B cell (primary cell): Measurements from ENCODE around the gene ZNF516. TPM values are rescaled to one million over a fixed set of nuclear protein-coding genes. Genes with fewer than 3 reads are reported as not detected.

Experiments used
- ATAC-seq: fragments of 200-7000 bp; cut with Tn5 transposase; one replicate; pipeline ENCODE4 v1.10.0; 2021; ENCODE audit warnings: low read depth, mild to moderate bottlenecking, moderate number of reproducible peaks, moderate library complexity
- CTCF ChIA-PET: fragments of 350-600 bp; sonication (Branson Sonifier 250); formaldehyde crosslinking; loops from one replicate; lab custom pipeline; 2021; ENCODE audit warnings: antibody characterized with exemption, inconsistent platforms; lab: Charles Lee
- POLR2A ChIA-PET: fragments of 350-600 bp; sonication (Branson Sonifier 250); formaldehyde crosslinking; loops from one replicate; lab custom pipeline; 2021; ENCODE audit warnings: antibody characterized with exemption; lab: Charles Lee
- DNase-seq: peaks from one replicate; pipeline ENCODE4 v3.0.0; 2013
- H2AFZ ChIP-seq: 2 replicates; pipeline ENCODE4 v1.6.1; 2012; ENCODE audit warnings: mild to moderate bottlenecking, low read depth, low read length; ENCODE audit not compliant: insufficient read depth, poor library complexity, severe bottlenecking
- H3K27ac ChIP-seq, 2 donors: 1 replicate in 1 of 2; 2 replicates in 1 of 2; pipeline ENCODE4 v1.5.1; 2012 to 2013; ENCODE audit warnings: low read length in 2 of 2, mild to moderate bottlenecking in 2 of 2, moderate library complexity in 1 of 2
- H3K27me3 ChIP-seq, 4 experiments: fragments of 200-600 bp in 1 of 4; sonication (generic) in 1 of 4; replicated peaks in 1 of 4; 1 replicate in 2 of 4; 2 replicates in 2 of 4; pipeline versions ENCODE4 v1.6.1 to v1.7.0; 2013 to 2016; ENCODE audit warnings: low read length in 3 of 4, mild to moderate bottlenecking in 2 of 4, mixed read lengths in 1 of 4, moderate library complexity in 1 of 4; ENCODE audit not compliant: insufficient read depth in 4 of 4, control insufficient read depth in 3 of 4; ENCODE audit errors: control extremely low read depth in 1 of 4
- H3K36me3 ChIP-seq, 2 experiments: replicated peaks in 1 of 2; 1 replicate in 1 of 2; 2 replicates in 1 of 2; pipeline versions ENCODE4 v1.6.1 to v1.7.1; 2013; ENCODE audit warnings: low read length in 1 of 2; ENCODE audit not compliant: insufficient read depth in 2 of 2, control insufficient read depth in 1 of 2; ENCODE audit errors: control extremely low read depth in 1 of 2, extremely low read depth in 1 of 2
- H3K4me1 ChIP-seq, 2 donors: fragments of 200-600 bp in 1 of 2; sonication (generic) in 1 of 2; 1 replicate in 1 of 2; 2 replicates in 1 of 2; pipeline versions ENCODE4 v1.5.1 to v1.6.1; 2013 to 2017; ENCODE audit warnings: low read length in 2 of 2; ENCODE audit not compliant: control insufficient read depth in 2 of 2, insufficient read depth in 2 of 2
- H3K4me2 ChIP-seq: replicated peaks from 2 replicates; pipeline ENCODE3; 2012; ENCODE audit warnings: mild to moderate bottlenecking, low read depth, low read length; ENCODE audit not compliant: poor library complexity, severe bottlenecking
- H3K4me3 ChIP-seq, 5 experiments: fragments of 200-600 bp in 1 of 5; sonication (generic) in 1 of 5; 1 replicate in 3 of 5; 2 replicates in 2 of 5; pipeline versions ENCODE4 v1.5.1 to v1.7.0; 2011 to 2016; ENCODE audit warnings: low read length in 4 of 5, mild to moderate bottlenecking in 4 of 5, low read depth in 2 of 5, control low read depth in 1 of 5, moderate library complexity in 1 of 5; ENCODE audit not compliant: insufficient read depth in 1 of 5; ENCODE audit errors: control extremely low read depth in 1 of 5, extremely low read depth in 1 of 5
- H3K79me2 ChIP-seq: fragments of 200-600 bp; sonication (generic); one replicate; pipeline ENCODE4 v1.6.0; 2016; ENCODE audit warnings: low read length; ENCODE audit not compliant: control insufficient read depth, insufficient read depth
- H3K9ac ChIP-seq: fragments of 200-600 bp; sonication (generic); 2 replicates; pipeline ENCODE4 v1.6.1; 2017; ENCODE audit warnings: mild to moderate bottlenecking, low read length, moderate library complexity
- H3K9me3 ChIP-seq, 3 donors: one replicate each; pipeline versions ENCODE4 v1.6.1 to v1.7.1; 2013; ENCODE audit warnings: low read length in 2 of 3; ENCODE audit not compliant: control insufficient read depth in 2 of 3, insufficient read depth in 1 of 3; ENCODE audit errors: control extremely low read depth in 1 of 3
- H4K20me1 ChIP-seq: 2 replicates; pipeline ENCODE4 v1.6.0; 2012; ENCODE audit warnings: mild to moderate bottlenecking, low read length; ENCODE audit not compliant: insufficient read depth, control insufficient read depth, poor library complexity, severe bottlenecking
- H3K27ac Mint-ChIP-seq: one replicate; pipeline ENCODE4 v1.8.0; 2021; ENCODE audit warnings: mixed read lengths
- H3K27me3 Mint-ChIP-seq: one replicate; pipeline ENCODE4 v1.8.0; 2021; ENCODE audit warnings: mixed read lengths
- H3K4me1 Mint-ChIP-seq: one replicate; pipeline ENCODE4 v1.8.0; 2021; ENCODE audit warnings: mixed read lengths
- H3K4me3 Mint-ChIP-seq: one replicate; pipeline ENCODE4 v1.8.0; 2021; ENCODE audit warnings: mixed read lengths
- H3K9me3 Mint-ChIP-seq: one replicate; pipeline ENCODE4 v1.8.0; 2022; ENCODE audit warnings: mixed read lengths; ENCODE audit not compliant: insufficient read depth
- EZH2 ChIP-seq: IDR thresholded peaks from 2 replicates; pipeline ENCODE4 v1.6.1; 2012; ENCODE audit warnings: borderline replicate concordance, low read depth, mild to moderate bottlenecking, moderate library complexity, low read length; ENCODE audit not compliant: insufficient read depth, poor library complexity, severe bottlenecking
- WGBS: methylation state at CpG from one replicate; pipeline ENCODE4 v1.1.5; 2013; ENCODE audit warnings: missing lambda C conversion rate; ENCODE audit not compliant: insufficient coverage; 5-methylcytosine and 5-hydroxymethylcytosine counted together
- intact Hi-C: fragments of 100-400 bp; cut with micrococcal nuclease; formaldehyde crosslinking; loops from one replicate; pipeline ENCODE4 v1.10.0; 2022
- polyA plus RNA-seq: library from polyadenylated mRNA; depleted of rRNA; stranded (reverse); fragments of >200 nt; gene quantifications from 2 replicates; pipeline ENCODE4 v1.2.3, GENCODE V29; 2012
- total RNA-seq, 2 donors: library from RNA; stranded (reverse); fragments of 120-200 nt in 1 of 2; gene quantifications; 1 replicate in 1 of 2; 2 replicates in 1 of 2; pipeline versions ENCODE4 v1.2.3 to v1.2.4, GENCODE V29; 2013 to 2022
- TF ChIP-seq, protein P1 (sequence below): fragments of 200-600 bp; IDR thresholded peaks from one replicate; pipeline ENCODE4 v1.8.0; 2022; ENCODE audit warnings: antibody characterized with exemption, mild to moderate bottlenecking

The ZNF516 gene
- total and polyA plus RNA-seq, 2 donors (not counting 1 experiment from before 2014, with no cell fraction given): 6.7 to 27.1 TPM

DNA sequence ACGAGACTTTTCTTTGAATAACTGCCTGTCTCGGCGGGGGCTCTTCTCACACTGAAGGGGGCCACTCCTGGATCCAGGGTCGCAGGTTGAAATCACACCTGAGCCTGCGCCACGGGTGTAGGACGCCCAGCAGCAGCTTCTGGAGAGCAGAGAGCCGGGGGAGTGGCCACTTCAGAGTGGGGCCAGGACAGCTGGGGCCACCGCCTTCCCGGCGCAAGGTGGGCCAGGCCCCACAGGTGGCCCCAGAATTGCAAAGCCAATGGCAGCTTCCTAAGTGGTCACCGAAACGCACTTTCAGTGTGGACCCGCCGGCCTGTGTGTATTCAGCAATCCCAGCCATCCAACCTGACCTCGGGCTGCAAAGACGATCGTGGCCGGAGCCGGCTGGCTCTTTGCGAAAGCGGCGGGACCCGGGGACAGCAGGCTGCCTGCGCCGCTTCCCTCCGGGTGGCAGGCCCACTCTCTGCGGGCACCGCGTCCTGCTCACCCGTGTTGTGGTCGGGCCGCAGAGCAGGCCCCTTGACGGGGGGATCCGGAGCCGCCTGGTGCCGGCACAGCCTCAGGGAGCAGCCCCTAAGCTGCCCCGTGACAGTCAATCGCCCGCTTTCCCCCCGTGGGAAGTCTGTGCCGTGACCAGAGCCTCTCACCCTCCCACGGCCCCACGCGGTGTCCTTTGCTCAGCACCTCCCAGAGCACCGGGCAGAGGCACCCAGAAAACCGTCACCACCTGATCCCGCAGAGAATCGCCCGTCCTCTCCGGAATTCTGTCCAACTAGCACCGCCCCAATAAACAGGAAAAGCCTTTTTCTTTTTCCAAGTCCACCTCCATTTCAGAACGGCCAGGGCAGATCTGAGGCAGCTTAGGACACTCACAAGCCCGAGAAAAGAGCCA, 144.7 kb downstream of the ZNF516 start:
- Histone ChIP-seq H3K4me3 (no peak overlapping the region), H3K9me3 (peaks cover 0 to 14% (median 0%) of the 10 kb centered on the region in 3 donors), H2AFZ (no peak overlapping the region), H4K20me1 (no peaks in the 10 kb centered on the region), H3K9ac (no peak overlapping the region), H3K79me2 (no peaks in the 10 kb centered on the region), H3K36me3 (no peaks in the 10 kb centered on the region), H3K4me1 (peaks cover 6% of the 10 kb centered on the region in 2 donors), H3K27ac (no peak overlapping the region), H3K4me2 (no peak overlapping the region), H3K27me3 (no peaks in the 10 kb centered on the region)
- ATAC-seq (no peak), DNase-seq (no peak)
- Mint-ChIP-seq H3K4me1 (peaks cover 4% of the 10 kb centered on the region), H3K9me3 (peaks cover 5% of the 10 kb centered on the region), H3K27ac (no peak overlapping the region), H3K27me3 (no peaks in the 10 kb centered on the region), H3K4me3 (no peak overlapping the region)
- POLR2A ChIA-PET: no interaction called here
- CTCF ChIA-PET: no interaction called here
- TF ChIP-seq, protein P1, sequence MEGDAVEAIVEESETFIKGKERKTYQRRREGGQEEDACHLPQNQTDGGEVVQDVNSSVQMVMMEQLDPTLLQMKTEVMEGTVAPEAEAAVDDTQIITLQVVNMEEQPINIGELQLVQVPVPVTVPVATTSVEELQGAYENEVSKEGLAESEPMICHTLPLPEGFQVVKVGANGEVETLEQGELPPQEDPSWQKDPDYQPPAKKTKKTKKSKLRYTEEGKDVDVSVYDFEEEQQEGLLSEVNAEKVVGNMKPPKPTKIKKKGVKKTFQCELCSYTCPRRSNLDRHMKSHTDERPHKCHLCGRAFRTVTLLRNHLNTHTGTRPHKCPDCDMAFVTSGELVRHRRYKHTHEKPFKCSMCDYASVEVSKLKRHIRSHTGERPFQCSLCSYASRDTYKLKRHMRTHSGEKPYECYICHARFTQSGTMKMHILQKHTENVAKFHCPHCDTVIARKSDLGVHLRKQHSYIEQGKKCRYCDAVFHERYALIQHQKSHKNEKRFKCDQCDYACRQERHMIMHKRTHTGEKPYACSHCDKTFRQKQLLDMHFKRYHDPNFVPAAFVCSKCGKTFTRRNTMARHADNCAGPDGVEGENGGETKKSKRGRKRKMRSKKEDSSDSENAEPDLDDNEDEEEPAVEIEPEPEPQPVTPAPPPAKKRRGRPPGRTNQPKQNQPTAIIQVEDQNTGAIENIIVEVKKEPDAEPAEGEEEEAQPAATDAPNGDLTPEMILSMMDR: no peak
- no peak for TF ChIP-seq EZH2
- intact Hi-C loops: no loop called here
- WGBS: 93% methylated on average over 52 of the region's 54 CpGs
